Trophoblast cell (in vitro differentiated cells and primary cell): ENCODE measurements around the gene PPFIA2.

Experiments
- DNase-seq, 2 donors: peaks; one replicate each; pipeline ENCODE4 v3.0.0-alpha.2; 2016
- H2AFZ ChIP-seq: 2 replicates; pipeline ENCODE4 v1.6.1; 2013; ENCODE audit warnings: low read length, moderate library complexity, mild to moderate bottlenecking; ENCODE audit not compliant: insufficient read depth, poor library complexity
- H2AK5ac ChIP-seq: 2 replicates; pipeline ENCODE4 v1.6.1; 2013; ENCODE audit warnings: mild to moderate bottlenecking, low read length
- H2BK120ac ChIP-seq: 2 replicates; pipeline ENCODE4 v1.6.1; 2013; ENCODE audit warnings: low read length, mild to moderate bottlenecking, moderate library complexity; ENCODE audit not compliant: insufficient read depth, poor library complexity
- H2BK12ac ChIP-seq: 2 replicates; pipeline ENCODE4 v1.6.1; 2013; ENCODE audit warnings: mild to moderate bottlenecking, low read length, moderate library complexity
- H2BK5ac ChIP-seq: 2 replicates; pipeline ENCODE4 v1.6.1; 2013; ENCODE audit warnings: low read length, low read depth, moderate library complexity, mild to moderate bottlenecking; ENCODE audit not compliant: poor library complexity
- H3K14ac ChIP-seq: 2 replicates; pipeline ENCODE4 v1.6.1; 2013; ENCODE audit warnings: mild to moderate bottlenecking, low read length
- H3K18ac ChIP-seq: 2 replicates; pipeline ENCODE4 v1.6.1; 2013; ENCODE audit warnings: mild to moderate bottlenecking, low read length
- H3K23ac ChIP-seq: 2 replicates; pipeline ENCODE4 v1.6.1; 2013; ENCODE audit warnings: low read length
- H3K27ac ChIP-seq: 2 replicates; pipeline ENCODE4 v1.5.1; 2013; ENCODE audit warnings: low read depth, mild to moderate bottlenecking, inconsistent platforms, low read length, moderate library complexity
- H3K27me3 ChIP-seq: 2 replicates; pipeline ENCODE4 v1.6.1; 2013; ENCODE audit warnings: inconsistent platforms, mild to moderate bottlenecking, low read length, moderate library complexity; ENCODE audit not compliant: insufficient read depth
- H3K36me3 ChIP-seq, 2 experiments: 1 replicate in 1 of 2; 2 replicates in 1 of 2; pipeline ENCODE4 v1.6.1; 2013; ENCODE audit warnings: low read length in 2 of 2, mild to moderate bottlenecking in 2 of 2, moderate library complexity in 1 of 2; ENCODE audit not compliant: insufficient read depth in 2 of 2, control insufficient read depth in 1 of 2
- H3K4ac ChIP-seq: 2 replicates; pipeline ENCODE4 v1.6.1; 2013; ENCODE audit warnings: low read depth, mild to moderate bottlenecking, low read length, moderate library complexity
- H3K4me1 ChIP-seq, 2 experiments: 1 replicate in 1 of 2; 2 replicates in 1 of 2; pipeline ENCODE4 v1.6.1; 2013; ENCODE audit warnings: low read length in 2 of 2, mild to moderate bottlenecking in 2 of 2, moderate library complexity in 1 of 2; ENCODE audit not compliant: insufficient read depth in 2 of 2, control insufficient read depth in 1 of 2
- H3K4me2 ChIP-seq: 2 replicates; pipeline ENCODE4 v1.6.1; 2013; ENCODE audit warnings: inconsistent platforms, mild to moderate bottlenecking, low read length, moderate library complexity
- H3K4me3 ChIP-seq: 2 replicates; pipeline ENCODE4 v1.5.1; 2013; ENCODE audit warnings: mild to moderate bottlenecking, low read depth, low read length, inconsistent platforms
- H3K79me1 ChIP-seq: one replicate; pipeline ENCODE4 v1.6.1; 2013; ENCODE audit warnings: low read length
- H3K79me2 ChIP-seq: 2 replicates; pipeline ENCODE4 v1.6.1; 2013; ENCODE audit warnings: low read length, mild to moderate bottlenecking; ENCODE audit not compliant: control insufficient read depth, insufficient read depth, poor library complexity
- H3K9ac ChIP-seq: 2 replicates; pipeline ENCODE4 v1.6.1; 2013; ENCODE audit warnings: mild to moderate bottlenecking, low read length
- H3K9me3 ChIP-seq: 2 replicates; pipeline ENCODE4 v1.6.1; 2013; ENCODE audit warnings: low read depth, mild to moderate bottlenecking, control low read depth, inconsistent platforms, low read length; ENCODE audit not compliant: insufficient read depth
- H4K12ac ChIP-seq: 2 replicates; pipeline ENCODE4 v1.6.1; 2013; ENCODE audit warnings: low read depth, mild to moderate bottlenecking, low read length, moderate library complexity
- H4K8ac ChIP-seq: 2 replicates; pipeline ENCODE4 v1.6.1; 2013; ENCODE audit warnings: low read depth, mild to moderate bottlenecking, low read length, moderate library complexity
- H4K91ac ChIP-seq: one replicate; pipeline ENCODE4 v1.6.1; 2013; ENCODE audit warnings: low read depth, mild to moderate bottlenecking, low read length, moderate library complexity
- WGBS: extraction: QIAGEN DNeasy Blood & Tissue Kit; methylation state at CpG from one replicate; pipeline ENCODE4 v1.1.7; 2013; ENCODE audit warnings: missing lambda C conversion rate; ENCODE audit not compliant: insufficient read length, insufficient coverage; ENCODE audit errors: extremely low coverage; 5-methylcytosine and 5-hydroxymethylcytosine counted together

PPFIA2 gene

DNA sequence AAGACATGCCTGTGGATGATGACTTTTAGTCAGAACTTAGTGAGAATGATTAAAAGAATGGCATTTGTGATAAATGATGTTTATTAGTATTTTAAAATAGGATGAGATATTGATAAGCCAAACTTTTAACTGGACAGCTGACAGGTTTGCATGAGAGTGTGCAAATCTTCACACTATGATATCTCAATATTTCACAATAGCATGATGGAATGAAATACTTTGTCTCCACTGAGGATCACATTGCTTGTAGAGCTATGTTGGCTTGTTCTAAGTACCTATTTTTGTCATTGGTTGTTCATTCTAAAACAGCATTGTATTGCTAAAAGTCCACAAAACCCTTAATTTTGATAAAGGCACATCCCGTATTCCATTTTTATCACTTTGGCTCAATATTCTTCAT lies 359.1 kb downstream of the PPFIA2 start:
- no peak for DNase-seq
- H4K91ac ChIP-seq = no peak overlapping the region
- H4K8ac ChIP-seq = no peak overlapping the region
- no peaks in the 10 kb centered on the region for H3K27me3 ChIP-seq
- no peaks in the 10 kb centered on the region for H3K79me1 ChIP-seq
- H3K18ac ChIP-seq = no peak overlapping the region
- H2AFZ ChIP-seq = no peak overlapping the region
- H2AK5ac ChIP-seq = no peak overlapping the region
- H3K4me1 ChIP-seq = no peaks in the 10 kb centered on the region
- H4K12ac ChIP-seq = no peak overlapping the region
- no peak overlapping the region for H3K14ac ChIP-seq
- H3K79me2 ChIP-seq = no peaks in the 10 kb centered on the region
- H2BK12ac ChIP-seq = no peak overlapping the region
- H3K4me3 ChIP-seq = no peak overlapping the region
- no peaks in the 10 kb centered on the region for H3K9me3 ChIP-seq
- no peak overlapping the region for H2BK5ac ChIP-seq
- no peak overlapping the region for H2BK120ac ChIP-seq
- H3K9ac ChIP-seq = no peak overlapping the region
- no peak overlapping the region for H3K23ac ChIP-seq
- no peak overlapping the region for H3K4ac ChIP-seq
- WGBS = no CpG with 5 or more reads among the region's 1 CpG
- H3K27ac ChIP-seq = no peak overlapping the region
- H3K36me3 ChIP-seq = no peaks in the 10 kb centered on the region
- no peak overlapping the region for H3K4me2 ChIP-seq

DNA sequence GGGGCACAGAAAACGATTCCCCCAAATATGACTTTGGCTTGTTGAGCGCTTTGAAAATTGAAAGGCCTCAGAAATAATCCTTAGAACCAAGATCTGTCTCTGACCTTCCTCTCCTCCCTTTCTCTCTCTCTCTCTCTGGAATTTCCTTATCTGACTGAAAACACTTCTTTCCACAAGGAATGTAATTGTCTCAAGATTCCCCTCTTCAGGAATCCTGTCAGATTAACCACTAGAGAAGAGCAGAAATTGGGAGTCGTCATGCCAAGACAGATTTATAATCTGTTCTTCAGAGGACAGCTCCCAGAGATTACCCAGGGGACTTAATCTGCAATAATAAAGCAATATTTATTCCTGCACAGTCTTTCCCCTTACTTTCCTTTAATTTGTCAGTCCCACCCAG lies 363.7 kb downstream of the PPFIA2 start:
- no peak overlapping the region for H4K91ac ChIP-seq
- no peak overlapping the region for H2AK5ac ChIP-seq
- no peaks in the 10 kb centered on the region for H3K4me1 ChIP-seq
- H3K23ac ChIP-seq = no peak overlapping the region
- DNase-seq = no peak
- no peak overlapping the region for H2AFZ ChIP-seq
- H3K27ac ChIP-seq = no peak overlapping the region
- no peak overlapping the region for H3K18ac ChIP-seq
- no peaks in the 10 kb centered on the region for H3K9me3 ChIP-seq
- no peaks in the 10 kb centered on the region for H3K79me1 ChIP-seq
- H3K4me2 ChIP-seq = no peak overlapping the region
- H3K9ac ChIP-seq = no peak overlapping the region
- H3K4me3 ChIP-seq = no peak overlapping the region
- no peak overlapping the region for H3K14ac ChIP-seq
- no CpG with 5 or more reads among the region's 3 CpGs for WGBS
- no peaks in the 10 kb centered on the region for H3K36me3 ChIP-seq
- H3K79me2 ChIP-seq = no peaks in the 10 kb centered on the region
- H3K27me3 ChIP-seq = no peaks in the 10 kb centered on the region
- no peak overlapping the region for H4K8ac ChIP-seq
- H2BK12ac ChIP-seq = no peak overlapping the region
- no peak overlapping the region for H3K4ac ChIP-seq
- H2BK120ac ChIP-seq = no peak overlapping the region
- H2BK5ac ChIP-seq = no peak overlapping the region
- H4K12ac ChIP-seq = no peak overlapping the region

DNA sequence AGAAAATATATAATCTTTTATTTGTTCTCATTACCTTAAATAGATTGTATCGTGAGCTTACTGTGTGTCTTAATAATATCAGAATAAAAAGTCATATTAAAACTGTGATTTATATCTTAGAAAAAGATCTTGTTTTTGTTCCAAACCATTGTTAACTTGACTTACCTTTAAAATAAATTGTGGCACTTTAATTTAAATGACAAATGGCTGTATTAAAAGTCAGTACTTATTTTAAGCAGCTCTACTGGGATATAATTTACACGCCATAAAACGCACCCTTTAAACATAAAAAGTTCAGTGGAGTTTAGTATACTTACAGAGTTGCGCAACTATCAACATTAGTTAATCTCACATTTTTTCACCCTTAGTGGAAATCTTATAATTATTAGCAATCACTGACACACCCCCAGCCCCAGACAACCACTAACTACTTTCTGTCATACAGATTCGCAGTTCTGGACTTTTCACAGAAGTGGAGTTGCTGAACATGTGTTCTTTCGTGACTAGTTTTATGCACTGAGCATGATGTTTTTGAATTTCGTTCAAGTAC lies 369.5 kb downstream of the PPFIA2 start:
- H2AFZ ChIP-seq = no peak overlapping the region
- H3K4ac ChIP-seq = no peak overlapping the region
- no peak overlapping the region for H4K91ac ChIP-seq
- DNase-seq = no peak
- no peak overlapping the region for H2BK120ac ChIP-seq
- WGBS = no CpG with 5 or more reads among the region's 7 CpGs
- no peak overlapping the region for H4K12ac ChIP-seq
- H3K9me3 ChIP-seq = no peaks in the 10 kb centered on the region
- H2AK5ac ChIP-seq = no peak overlapping the region
- H3K79me2 ChIP-seq = no peaks in the 10 kb centered on the region
- no peak overlapping the region for H3K14ac ChIP-seq
- H3K27ac ChIP-seq = no peak overlapping the region
- peaks cover 0 to 2% of the 10 kb centered on the region in 2 experiments for H3K4me1 ChIP-seq
- H3K18ac ChIP-seq = no peak overlapping the region
- no peak overlapping the region for H2BK5ac ChIP-seq
- no peak overlapping the region for H3K4me3 ChIP-seq
- H3K9ac ChIP-seq = no peak overlapping the region
- no peaks in the 10 kb centered on the region for H3K27me3 ChIP-seq
- no peaks in the 10 kb centered on the region for H3K36me3 ChIP-seq
- no peak overlapping the region for H3K23ac ChIP-seq
- no peak overlapping the region for H4K8ac ChIP-seq
- no peaks in the 10 kb centered on the region for H3K79me1 ChIP-seq
- no peak overlapping the region for H2BK12ac ChIP-seq
- H3K4me2 ChIP-seq = no peak overlapping the region

DNA sequence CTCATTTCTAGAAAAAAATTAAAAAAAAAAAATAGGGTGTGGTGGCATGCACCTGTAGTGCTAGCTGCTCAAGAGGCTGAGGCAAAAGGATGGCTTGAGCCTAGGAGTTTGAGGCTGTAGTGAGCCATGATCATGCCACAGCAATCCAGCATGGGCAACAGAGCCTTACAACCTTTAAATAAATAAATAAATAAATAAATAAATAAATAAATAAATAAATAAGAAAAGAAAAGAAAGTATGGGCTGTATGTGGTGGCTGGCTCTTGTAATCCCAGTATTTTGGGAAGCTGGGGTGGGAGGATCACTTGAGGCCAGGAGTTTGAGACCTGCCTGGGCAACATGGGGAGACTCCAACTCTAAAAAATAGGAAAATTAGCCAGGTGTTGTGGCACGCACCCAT lies 373.0 kb downstream of the PPFIA2 start:
- no peak overlapping the region for H2AFZ ChIP-seq
- H3K4me2 ChIP-seq = no peak overlapping the region
- no peak overlapping the region for H4K8ac ChIP-seq
- no peak overlapping the region for H4K12ac ChIP-seq
- no peak overlapping the region for H3K18ac ChIP-seq
- H3K27me3 ChIP-seq = no peaks in the 10 kb centered on the region
- WGBS = no CpG with 5 or more reads among the region's 1 CpG
- no peak overlapping the region for H2BK12ac ChIP-seq
- H4K91ac ChIP-seq = peak overlapping the region; percentile 24
- no peak overlapping the region for H2BK120ac ChIP-seq
- H3K4me3 ChIP-seq = no peak overlapping the region
- H3K14ac ChIP-seq = no peak overlapping the region
- peaks cover 2 to 3% of the 10 kb centered on the region in 2 experiments for H3K4me1 ChIP-seq
- no peaks in the 10 kb centered on the region for H3K9me3 ChIP-seq
- H2BK5ac ChIP-seq = no peak overlapping the region
- no peak overlapping the region for H3K9ac ChIP-seq
- peaks cover 2% of the 10 kb centered on the region for H3K79me1 ChIP-seq
- no peak for DNase-seq
- H2AK5ac ChIP-seq = no peak overlapping the region
- no peak overlapping the region for H3K23ac ChIP-seq
- H3K4ac ChIP-seq = no peak overlapping the region
- no peaks in the 10 kb centered on the region for H3K36me3 ChIP-seq
- H3K79me2 ChIP-seq = no peaks in the 10 kb centered on the region
- H3K27ac ChIP-seq = no peak overlapping the region
